HG02588 (cell line): Measurements from ENCODE around the gene CTAGE15.
"Not testable (repeated sequence)": the region's sequence is repeated elsewhere in the genome, so short reads cannot be mapped to it uniquely, and the experiment has no call there.

Experiments
- ATAC-seq: cut with Tn5 transposase; IDR thresholded peaks from one replicate; pipeline ENCODE4 v1.9.1; 2021; ENCODE audit warnings: mild to moderate bottlenecking, moderate library complexity; ENCODE audit not compliant: unreplicated experiment

CTAGE15 gene, protein sequence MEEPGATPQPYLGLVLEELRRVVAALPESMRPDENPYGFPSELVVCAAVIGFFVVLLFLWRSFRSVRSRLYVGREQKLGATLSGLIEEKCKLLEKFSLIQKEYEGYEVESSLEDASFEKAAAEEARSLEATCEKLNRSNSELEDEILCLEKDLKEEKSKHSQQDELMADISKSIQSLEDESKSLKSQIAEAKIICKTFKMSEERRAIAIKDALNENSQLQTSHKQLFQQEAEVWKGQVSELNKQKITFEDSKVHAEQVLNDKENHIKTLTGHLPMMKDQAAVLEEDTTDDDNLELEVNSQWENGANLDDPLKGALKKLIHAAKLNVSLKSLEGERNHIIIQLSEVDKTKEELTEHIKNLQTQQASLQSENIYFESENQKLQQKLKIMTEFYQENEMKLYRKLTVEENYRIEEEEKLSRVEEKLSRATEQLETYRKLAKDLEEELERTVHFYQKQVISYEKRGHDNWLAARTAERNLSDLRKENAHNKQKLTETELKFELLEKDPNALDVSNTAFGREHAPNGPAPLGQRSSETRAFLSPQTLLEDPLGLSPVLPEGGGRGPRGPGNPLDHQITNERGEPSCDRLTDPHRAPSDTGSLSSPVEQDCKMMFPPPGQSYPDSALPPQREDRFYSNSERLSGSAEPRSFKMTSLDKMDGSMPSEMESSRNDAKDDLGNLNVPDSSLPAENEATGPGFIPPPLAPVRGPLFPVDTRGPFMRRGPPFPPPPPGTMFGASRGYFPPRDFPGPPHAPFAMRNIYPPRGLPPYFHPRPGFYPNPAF

GRCh38 chr7:143571501-143571900 lies at the start of gene CTAGE15:
Gene CTAGE15 (plus strand): TSS chr7:143571801. CDS start chr7:143571818, 17 bp downstream.
- ATAC-seq, result not testable (repeated sequence)

DNA sequence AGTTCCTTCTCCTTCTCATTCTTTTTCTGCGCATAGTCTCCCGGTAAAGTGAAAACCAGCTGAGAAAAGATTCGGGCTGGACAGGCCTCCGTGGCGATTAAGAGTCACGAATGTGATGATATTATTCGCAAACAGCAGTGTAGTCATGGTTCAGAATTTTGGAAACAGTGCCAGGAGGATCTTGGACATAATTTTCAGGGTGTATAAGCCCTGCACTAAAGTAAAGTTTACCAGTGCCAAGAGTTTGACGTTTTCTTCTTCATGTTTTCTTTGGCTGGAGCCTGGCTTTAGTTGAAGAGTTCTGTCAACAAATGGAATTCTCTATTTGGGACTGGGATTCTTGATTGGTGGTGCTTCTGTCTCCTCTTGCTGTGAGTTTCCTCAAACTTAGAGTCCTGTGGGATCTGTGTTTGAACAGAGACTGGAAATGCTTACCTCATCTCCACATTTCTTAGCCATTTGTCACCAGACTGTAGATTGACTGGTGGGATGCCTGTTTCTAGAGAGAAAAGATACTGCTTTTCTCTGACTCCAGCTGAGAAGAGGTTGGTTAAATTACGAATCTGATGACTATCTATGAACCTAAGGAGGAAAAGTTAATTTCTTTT lies 49.2 kb upstream of the CTAGE15 start:
- ATAC-seq, result not testable (repeated sequence)

GRCh38 chr7:143531169-143531926 lies 40.3 kb upstream of the CTAGE15 start:
- not testable (repeated sequence) for ATAC-seq

DNA sequence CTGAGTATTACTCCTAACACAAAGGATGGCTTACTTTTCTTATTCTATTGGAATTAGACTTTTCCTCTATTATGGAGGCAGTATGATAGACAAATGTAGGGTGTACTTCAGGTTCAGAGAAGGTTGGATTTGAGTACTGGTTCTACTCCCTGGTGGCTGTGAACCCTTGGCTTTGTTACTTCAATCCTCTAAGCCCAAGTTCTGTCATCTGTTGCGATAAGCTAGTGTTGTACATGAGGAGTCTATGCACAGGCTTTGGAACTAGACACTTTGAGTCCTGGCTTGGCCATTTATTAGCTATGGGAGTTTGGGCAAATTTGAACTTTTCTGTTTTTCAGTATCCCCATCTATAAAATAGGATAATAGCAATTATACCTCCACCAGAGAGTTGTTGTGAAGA lies 39.7 kb upstream of the CTAGE15 start:
- not testable (repeated sequence) for ATAC-seq

- not testable (repeated sequence) for ATAC-seq
Measured at GRCh38 chr7:143533213-143533839, 38.3 kb upstream of the CTAGE15 start.

DNA sequence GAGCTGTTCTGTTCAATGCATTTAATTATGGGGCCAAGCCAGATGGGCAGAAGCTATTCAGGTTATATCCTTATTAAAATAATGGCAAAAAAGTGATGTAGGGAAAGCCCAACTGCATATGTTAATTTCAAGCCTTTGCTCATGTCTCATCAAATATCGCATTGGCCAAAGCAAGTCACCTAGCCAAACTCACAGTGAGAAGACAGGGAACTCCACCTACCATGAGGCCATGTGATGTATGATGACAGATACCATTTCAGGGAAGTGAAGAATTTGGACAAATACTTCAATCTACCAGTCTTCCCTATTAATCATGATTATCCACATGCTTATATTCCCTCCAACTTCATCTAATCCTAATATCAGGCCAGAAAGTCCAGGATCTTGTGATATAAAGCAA lies 35.2 kb upstream of the CTAGE15 start:
- ATAC-seq, result not testable (repeated sequence)

- ATAC-seq, result not testable (repeated sequence)
Measured at GRCh38 chr7:143543288-143544038, 28.1 kb upstream of the CTAGE15 start.

DNA sequence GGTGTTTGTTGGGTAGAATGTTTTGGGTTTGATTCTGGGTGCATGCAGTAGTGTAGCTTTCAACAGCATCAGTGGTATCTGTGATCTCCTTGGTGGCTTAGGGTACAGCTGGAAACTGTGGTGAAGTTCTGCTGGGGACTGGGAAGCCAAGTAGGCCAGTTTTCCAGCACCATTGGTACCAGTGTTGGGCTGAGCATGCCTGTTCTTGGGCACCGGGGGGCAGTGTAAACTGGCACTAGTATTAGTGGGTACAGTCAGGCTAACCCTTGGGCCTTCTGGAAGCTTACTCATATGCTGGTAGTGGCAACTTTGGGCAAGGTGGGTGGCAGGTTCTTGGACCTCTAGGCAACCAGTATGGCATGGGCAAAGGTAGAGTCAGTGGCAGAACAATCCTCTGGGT lies 15.6 kb upstream of the CTAGE15 start:
- ATAC-seq, result not testable (repeated sequence)

- not testable (repeated sequence) for ATAC-seq
Measured at GRCh38 chr7:143563306-143563705, 8.3 kb upstream of the CTAGE15 start.

GRCh38 chr7:143566001-143566400 lies 5.6 kb upstream of the CTAGE15 start:
- ATAC-seq, result not testable (repeated sequence)

DNA sequence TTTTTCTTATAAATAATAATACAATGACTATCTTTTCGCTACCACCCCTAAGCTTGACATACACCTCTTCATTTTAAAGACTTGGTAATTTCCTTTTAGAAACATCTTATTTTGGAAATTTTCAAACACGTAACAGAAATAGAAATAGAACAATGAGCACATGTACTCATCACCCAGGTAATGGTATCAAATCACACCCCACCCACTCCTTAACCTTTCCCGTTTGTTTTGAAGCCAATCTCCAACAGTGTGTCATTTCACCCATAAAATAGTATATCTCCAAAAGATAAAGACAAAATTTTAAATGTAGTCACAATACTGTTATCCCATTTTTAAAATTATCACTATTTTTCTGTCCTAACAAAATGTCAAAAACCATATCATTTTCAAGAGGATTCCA lies 16.6 kb downstream of the CTAGE15 start:
- ATAC-seq, result not testable (repeated sequence)

DNA sequence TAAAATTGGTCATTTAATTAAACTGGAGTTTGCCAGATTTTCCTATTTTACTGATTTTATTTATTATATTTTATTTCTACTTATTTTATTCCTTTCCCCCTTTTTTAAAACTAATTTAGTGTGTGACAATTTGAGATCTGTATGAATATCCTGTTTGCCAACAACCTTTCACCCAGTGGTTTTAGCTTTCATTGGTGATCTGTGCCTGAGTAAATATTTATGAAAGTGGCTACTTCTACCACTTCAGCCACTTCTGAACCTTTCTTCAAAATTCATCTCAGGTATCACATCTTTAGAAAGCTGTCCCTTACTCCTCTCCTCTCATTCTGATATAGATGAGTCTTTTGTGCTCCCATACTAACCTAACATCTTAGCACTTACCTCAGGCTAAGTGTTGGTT lies 18.3 kb downstream of the CTAGE15 start:
- not testable (repeated sequence) for ATAC-seq

DNA sequence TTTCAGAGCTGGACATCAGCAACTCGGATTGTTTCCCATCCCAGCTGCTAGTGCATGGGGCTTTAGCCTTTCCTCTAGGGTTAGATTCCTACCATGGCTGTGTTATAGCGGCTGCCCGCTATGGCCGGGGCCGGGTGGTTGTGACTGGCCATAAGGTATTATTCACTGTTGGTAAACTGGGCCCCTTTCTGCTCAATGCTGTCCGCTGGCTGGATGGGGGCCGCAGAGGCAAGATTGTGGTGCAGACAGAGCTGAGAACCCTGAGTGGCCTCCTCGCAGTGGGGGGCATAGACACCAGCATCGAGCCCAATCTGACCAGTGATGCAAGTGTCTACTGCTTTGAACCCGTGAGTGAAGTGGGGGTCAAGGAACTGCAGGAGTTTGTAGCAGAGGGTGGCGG lies 26.5 kb downstream of the CTAGE15 start:
- not testable (repeated sequence) for ATAC-seq

DNA sequence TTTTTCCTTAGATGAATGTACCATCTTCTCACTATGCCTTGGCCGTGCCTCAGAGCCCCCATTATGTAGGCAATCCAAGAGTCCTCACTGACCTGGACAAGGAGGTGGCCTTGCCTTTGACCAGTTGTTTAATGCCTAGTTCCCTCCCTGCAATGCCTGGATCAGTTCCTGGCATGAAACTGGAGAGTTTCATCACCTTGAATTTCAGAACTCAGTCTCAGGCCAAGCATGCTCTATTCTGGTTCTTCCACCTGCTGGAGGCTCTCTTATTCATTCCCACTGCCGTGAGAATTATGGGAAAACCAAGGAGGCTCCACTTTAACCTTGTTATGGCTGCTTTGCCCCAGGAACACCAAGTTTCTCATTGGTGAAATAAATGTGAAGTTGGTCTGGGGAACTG lies 31.9 kb downstream of the CTAGE15 start:
- ATAC-seq, result not testable (repeated sequence)

GRCh38 chr7:143606088-143606487 lies 34.5 kb downstream of the CTAGE15 start:
- not testable (repeated sequence) for ATAC-seq

GRCh38 chr7:143615545-143615944 lies 43.9 kb downstream of the CTAGE15 start:
- ATAC-seq, result not testable (repeated sequence)

DNA sequence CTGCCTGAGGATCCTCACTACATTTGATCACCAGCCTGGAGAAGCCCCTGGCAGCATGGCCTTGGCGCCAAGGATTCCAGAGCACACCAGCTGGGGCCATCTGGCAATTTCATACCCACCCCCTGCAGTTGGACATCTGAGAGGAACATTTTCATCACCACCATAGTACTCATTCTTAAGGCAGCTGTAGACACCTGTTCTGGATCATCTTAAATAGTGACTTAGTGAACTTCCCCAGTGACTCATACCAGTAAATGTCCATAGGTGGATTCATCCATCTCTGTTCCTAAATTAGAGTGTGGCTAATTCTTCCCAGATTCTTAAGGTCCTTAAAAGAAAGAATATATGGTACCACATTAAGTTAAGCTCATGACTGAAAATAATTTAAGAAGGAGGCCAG lies 45.6 kb downstream of the CTAGE15 start:
- ATAC-seq, result not testable (repeated sequence)

- peak; percentile 13 for ATAC-seq
Measured at GRCh38 chr7:143620058-143620457, 48.5 kb downstream of the CTAGE15 start.

GRCh38 chr7:143620646-143621045 lies 49.0 kb downstream of the CTAGE15 start, which contains the start of gene TCAF2:
Gene TCAF2 (plus strand): TSS chr7:143620974.
- ATAC-seq, result peak; percentile 81
